Duodenal mucosa (tissue), 2 donors: ENCODE results near the gene CILP.
A peak's percentile ranks its signal among the peaks of the same experiment; 100 is the strongest.
"Not testable (repeated sequence)": the region's sequence is repeated elsewhere in the genome, so short reads cannot be mapped to it uniquely, and the experiment has no call there.

Experiments
- H3K27ac ChIP-seq: one replicate; pipeline ENCODE4 v1.7.0; 2013; ENCODE audit warnings: low read depth, low read length
- H3K27me3 ChIP-seq, 2 donors: one replicate each; pipeline ENCODE4 v1.7.0; 2013; ENCODE audit warnings: low read length in 2 of 2, control low read depth in 1 of 2; ENCODE audit not compliant: insufficient read depth in 2 of 2, control insufficient read depth in 1 of 2
- H3K36me3 ChIP-seq, 2 donors: one replicate each; pipeline ENCODE4 v1.7.0; 2013; ENCODE audit warnings: low read length in 2 of 2, control low read depth in 1 of 2; ENCODE audit not compliant: insufficient read depth in 2 of 2, control insufficient read depth in 1 of 2
- H3K4me1 ChIP-seq, 2 donors: one replicate each; pipeline ENCODE4 v1.7.0; 2013; ENCODE audit warnings: low read length in 2 of 2, control low read depth in 1 of 2; ENCODE audit not compliant: insufficient read depth in 2 of 2, control insufficient read depth in 1 of 2
- H3K4me3 ChIP-seq, 2 donors: one replicate each; pipeline ENCODE4 v1.7.0; 2013; ENCODE audit warnings: low read length in 2 of 2, low read depth in 1 of 2
- H3K9ac ChIP-seq, 2 donors: one replicate each; pipeline ENCODE4 v1.7.0; 2013; ENCODE audit warnings: low read length in 2 of 2, low read depth in 1 of 2
- H3K9me3 ChIP-seq, 2 donors: one replicate each; pipeline ENCODE4 v1.7.0; 2013; ENCODE audit warnings: low read length in 2 of 2, control low read depth in 1 of 2; ENCODE audit not compliant: control insufficient read depth in 1 of 2

The CILP gene

GRCh38 chr15:65248511-65249255, 37.4 kb upstream of the CILP start:
- no peaks in the 10 kb centered on the region for H3K27me3 ChIP-seq
- no peak overlapping the region for H3K9ac ChIP-seq
- no peak overlapping the region for H3K4me3 ChIP-seq
- H3K9me3 ChIP-seq: no peaks in the 10 kb centered on the region
- no peak overlapping the region for H3K27ac ChIP-seq
- no peaks in the 10 kb centered on the region for H3K4me1 ChIP-seq
- no peaks in the 10 kb centered on the region for H3K36me3 ChIP-seq

DNA sequence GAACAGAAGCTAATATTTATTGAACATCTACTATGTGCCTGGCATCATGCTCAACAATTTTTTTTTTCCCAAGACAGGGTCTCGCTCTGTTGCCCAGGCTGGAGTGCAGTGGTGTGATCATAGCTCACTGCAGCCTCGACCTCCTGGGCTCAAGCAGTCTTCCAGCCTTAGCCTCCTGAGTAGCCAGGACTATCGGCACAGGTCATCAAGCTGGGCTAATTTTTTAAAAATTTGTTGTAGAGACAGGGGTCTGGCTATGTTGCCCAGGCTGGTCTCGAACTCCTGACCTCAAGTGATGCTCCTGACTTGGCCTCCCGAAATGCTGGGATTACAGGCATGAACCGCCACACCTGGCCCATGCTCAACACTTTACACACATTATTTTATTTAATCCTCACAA, 35.7 kb upstream of the CILP start:
- Histone ChIP-seq H3K27ac (no peak overlapping the region), H3K27me3 (no peaks in the 10 kb centered on the region), H3K9me3 (no peaks in the 10 kb centered on the region), H3K4me1 (no peaks in the 10 kb centered on the region), H3K4me3 (no peak overlapping the region), H3K9ac (no peak overlapping the region), H3K36me3 (no peaks in the 10 kb centered on the region)

- Histone ChIP-seq H3K9ac (no peak overlapping the region), H3K9me3 (no peaks in the 10 kb centered on the region), H3K4me1 (no peaks in the 10 kb centered on the region), H3K27ac (peak overlapping the region; percentile 0), H3K27me3 (no peaks in the 10 kb centered on the region), H3K4me3 (no peak overlapping the region), H3K36me3 (no peaks in the 10 kb centered on the region)
These were observed 34.9 kb upstream of the CILP start for GRCh38 chr15:65246026-65246714.

DNA sequence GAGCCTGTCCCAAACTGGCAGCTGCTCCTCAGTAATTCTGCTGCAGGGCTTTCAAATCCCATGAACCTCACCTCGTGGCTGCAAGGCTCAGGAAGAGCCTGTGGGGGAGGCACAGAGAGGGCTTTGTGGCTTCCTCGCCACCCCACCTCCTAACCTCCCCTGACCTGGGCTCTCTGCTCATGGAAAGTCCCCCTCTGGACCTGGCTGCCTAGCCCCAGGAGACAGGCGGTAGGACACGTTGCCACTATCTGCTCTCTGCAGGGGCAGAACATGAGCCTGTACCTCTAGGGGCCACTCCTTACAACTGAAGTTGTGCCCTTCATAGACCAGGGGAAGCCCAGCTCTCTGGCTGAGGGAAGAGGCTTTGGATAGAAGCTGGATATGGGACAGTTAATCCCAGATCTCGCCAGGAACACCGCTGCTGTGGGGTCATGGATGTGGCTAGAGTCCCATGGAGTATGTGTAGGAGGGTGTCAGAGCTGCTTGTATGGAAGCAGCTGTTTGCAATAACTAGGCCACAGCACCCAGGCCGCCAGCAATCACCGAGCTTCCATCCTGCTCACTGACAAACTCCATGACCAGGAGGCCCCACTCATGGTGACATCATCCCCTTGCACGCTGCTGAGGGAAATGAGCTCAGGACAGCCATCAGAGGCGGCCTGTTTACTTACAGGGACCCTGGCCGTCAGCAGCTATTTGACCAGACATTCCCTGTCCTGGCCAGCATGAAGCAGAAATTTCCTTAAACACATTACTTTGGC, 34.0 kb upstream of the CILP start:
- no peak overlapping the region for H3K4me3 ChIP-seq
- H3K27me3 ChIP-seq: no peaks in the 10 kb centered on the region
- H3K36me3 ChIP-seq: no peaks in the 10 kb centered on the region
- no peak overlapping the region for H3K9ac ChIP-seq
- H3K27ac ChIP-seq: peak overlapping the region; percentile 0
- no peaks in the 10 kb centered on the region for H3K4me1 ChIP-seq
- no peaks in the 10 kb centered on the region for H3K9me3 ChIP-seq

GRCh38 chr15:65244638-65245037, 33.4 kb upstream of the CILP start:
- Histone ChIP-seq H3K9me3 (no peaks in the 10 kb centered on the region), H3K4me1 (no peaks in the 10 kb centered on the region), H3K27ac (no peak overlapping the region), H3K4me3 (no peak overlapping the region), H3K9ac (no peak overlapping the region), H3K27me3 (no peaks in the 10 kb centered on the region), H3K36me3 (no peaks in the 10 kb centered on the region)

- not testable (repeated sequence) for H3K9ac ChIP-seq, H3K27me3 ChIP-seq, H3K36me3 ChIP-seq
These were observed 25.2 kb upstream of the CILP start for GRCh38 chr15:65236443-65236842.

DNA sequence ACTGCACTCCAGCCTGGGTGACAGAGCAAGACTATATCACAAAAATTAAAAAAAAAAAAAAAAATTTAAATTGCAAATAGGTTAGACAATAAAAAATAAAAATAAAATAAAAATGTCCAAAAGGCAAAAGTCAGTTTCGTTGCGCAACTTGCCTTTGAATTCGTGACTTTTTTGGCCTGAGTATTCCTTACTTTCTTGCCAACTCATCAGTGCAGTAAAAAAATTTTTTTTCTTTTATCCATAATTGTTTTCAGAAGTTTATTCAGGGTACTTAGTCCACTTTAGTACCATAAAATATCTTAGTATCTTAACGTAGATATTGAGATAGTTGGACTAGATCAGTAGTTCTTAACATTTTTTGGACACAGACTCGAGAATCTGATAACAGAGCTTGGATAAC, 22.4 kb upstream of the CILP start:
- H3K4me1 ChIP-seq: no peaks in the 10 kb centered on the region
- H3K9ac ChIP-seq: no peak overlapping the region
- no peaks in the 10 kb centered on the region for H3K27me3 ChIP-seq
- H3K36me3 ChIP-seq: no peaks in the 10 kb centered on the region
- no peaks in the 10 kb centered on the region for H3K9me3 ChIP-seq
- H3K4me3 ChIP-seq: no peak overlapping the region
- H3K27ac ChIP-seq: no peak overlapping the region

More at GRCh38 chr15:65236443-65236842, 25.2 kb upstream of the CILP start:
- not testable (repeated sequence) for H3K4me3 ChIP-seq, H3K9me3 ChIP-seq, H3K4me1 ChIP-seq, H3K27ac ChIP-seq

- Histone ChIP-seq H3K9ac (no peak overlapping the region), H3K27ac (no peak overlapping the region), H3K4me3 (no peak overlapping the region), H3K4me1 (no peaks in the 10 kb centered on the region), H3K36me3 (no peaks in the 10 kb centered on the region), H3K9me3 (no peaks in the 10 kb centered on the region), H3K27me3 (no peaks in the 10 kb centered on the region)
These were observed 21.2 kb upstream of the CILP start for GRCh38 chr15:65232520-65232919.

DNA sequence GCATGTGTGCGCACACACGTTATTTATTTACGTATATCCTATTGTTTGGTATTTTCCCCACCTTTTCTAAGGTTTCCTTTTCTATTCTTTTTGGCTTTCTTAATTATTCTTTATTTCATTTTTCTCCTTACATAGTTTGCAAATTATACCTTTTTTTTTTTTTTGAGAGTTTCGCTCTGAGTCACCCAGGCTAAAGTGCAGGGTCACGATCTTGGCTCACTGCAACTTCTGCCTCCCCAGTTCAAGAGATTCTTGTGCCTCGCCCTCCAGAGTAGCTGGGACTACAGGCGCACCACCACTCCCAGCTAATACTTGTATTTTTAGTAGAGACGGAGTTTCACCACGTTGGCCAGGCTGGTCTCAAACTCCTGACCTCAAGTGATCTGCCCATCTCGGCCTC, 20.0 kb upstream of the CILP start:
- H3K9me3 ChIP-seq: no peaks in the 10 kb centered on the region

DNA sequence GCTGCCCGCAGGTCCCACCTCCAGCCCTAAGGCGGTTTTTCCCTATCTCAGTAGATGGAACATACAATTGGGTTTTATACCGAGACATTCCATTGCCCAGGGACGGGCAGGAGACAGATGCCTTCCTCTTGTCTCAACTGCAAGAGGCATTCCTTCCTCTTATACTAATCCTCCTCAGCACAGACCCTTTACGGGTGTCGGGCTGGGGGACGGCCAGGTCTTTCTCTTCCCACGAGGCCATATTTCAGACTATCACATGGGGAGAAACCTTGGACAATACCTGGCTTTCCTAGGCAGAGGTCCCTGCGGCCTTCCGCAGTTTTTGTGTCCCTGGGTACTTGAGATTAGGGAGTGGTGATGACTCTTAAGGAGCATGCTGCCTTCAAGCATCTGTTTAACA, 15.6 kb upstream of the CILP start:
- H3K9ac ChIP-seq, H3K4me3 ChIP-seq, H3K27ac ChIP-seq, H3K9me3 ChIP-seq, H3K27me3 ChIP-seq, H3K4me1 ChIP-seq, H3K36me3 ChIP-seq: not testable (repeated sequence)

More for the DNA sequence above, 20.0 kb upstream of the CILP start:
- no peaks in the 10 kb centered on the region for H3K4me1 ChIP-seq
- H3K9ac ChIP-seq: no peak overlapping the region
- no peak overlapping the region for H3K4me3 ChIP-seq
- no peaks in the 10 kb centered on the region for H3K36me3 ChIP-seq
- no peaks in the 10 kb centered on the region for H3K27me3 ChIP-seq
- H3K27ac ChIP-seq: no peak overlapping the region
